ENCODE results near the gene OCA2.

OCA2 gene

DNA sequence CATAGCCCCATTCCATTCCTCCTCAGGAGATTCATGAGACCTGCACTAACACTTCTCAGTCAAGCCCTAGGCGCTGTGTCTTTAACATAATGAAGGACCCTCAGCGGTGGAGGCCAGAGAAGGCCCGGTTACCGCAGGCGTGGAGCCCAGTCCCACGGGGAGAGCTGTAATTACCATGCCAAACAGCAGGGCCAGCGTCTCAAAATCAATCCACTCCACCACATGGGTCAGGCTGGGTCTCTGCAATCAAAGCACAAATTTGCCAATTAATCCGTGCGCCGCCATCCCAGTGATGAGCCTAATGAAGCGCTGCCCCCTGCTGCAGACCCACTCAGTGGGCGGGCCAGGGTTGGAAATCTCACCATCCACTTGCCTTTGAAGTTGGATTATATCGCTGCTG lies 109.7 kb downstream of the OCA2 start:
- no peaks in the 10 kb centered on the region for H4K20me1 ChIP-seq (ENCODE audit: insufficient read depth, low read length)
- H3K27ac ChIP-seq (ENCODE audit: low read length) = no peak overlapping the region
- no peaks in the 10 kb centered on the region for H3K27me3 ChIP-seq (ENCODE audit: low read depth, low read length)
- no peaks in the 10 kb centered on the region for H3K36me3 ChIP-seq (replicated peaks; ENCODE audit: low read depth, low read length)
- H3K4me3 ChIP-seq (ENCODE audit: low read length) = no peak overlapping the region
- H3K9me3 ChIP-seq (ENCODE audit: insufficient read depth, low read length) = no peaks in the 10 kb centered on the region
- no peaks in the 10 kb centered on the region for H3K79me2 ChIP-seq (ENCODE audit: low read length)
- H2AFZ ChIP-seq (ENCODE audit: low read depth, low read length) = no peak overlapping the region
- TF ChIP-seq CTCF (IDR thresholded peaks at IDR 0.05; ENCODE audit: low read depth, low read length) = no peak
- TF ChIP-seq EZH2phosphoT487 (IDR thresholded peaks at IDR 0.05; ENCODE audit: low read depth) = no peak
- H3K4me2 ChIP-seq (ENCODE audit: low read length) = no peak overlapping the region
- no peaks in the 10 kb centered on the region for H3K4me1 ChIP-seq (ENCODE audit: low read length)
- H3K9ac ChIP-seq (ENCODE audit: low read length) = no peak overlapping the region

DNA sequence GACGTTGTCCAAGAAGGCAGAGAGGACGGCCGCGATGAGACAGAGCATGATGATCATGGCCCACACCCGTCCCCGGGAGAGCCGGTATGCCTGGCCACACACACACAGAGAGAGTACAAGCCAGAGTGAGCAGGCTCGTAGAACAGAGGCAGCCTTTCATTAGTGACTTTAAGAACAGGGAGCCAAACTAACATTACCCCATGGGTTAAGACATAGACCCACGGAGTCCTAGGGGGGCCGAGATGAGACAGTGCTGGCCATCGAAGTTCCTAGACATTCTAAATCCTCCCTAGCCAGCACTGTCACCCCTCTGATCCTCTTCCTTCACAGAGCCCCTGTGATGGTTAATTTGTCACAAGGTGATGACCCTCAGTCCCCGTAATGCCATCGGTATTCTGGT lies 114.0 kb downstream of the OCA2 start:
- no peak overlapping the region for H3K4me2 ChIP-seq (ENCODE audit: low read length)
- no peak overlapping the region for H2AFZ ChIP-seq (ENCODE audit: low read depth, low read length)
- H3K27ac ChIP-seq (ENCODE audit: low read length) = no peak overlapping the region
- H3K27me3 ChIP-seq (ENCODE audit: low read depth, low read length) = no peaks in the 10 kb centered on the region
- H3K79me2 ChIP-seq (ENCODE audit: low read length) = no peaks in the 10 kb centered on the region
- H4K20me1 ChIP-seq (ENCODE audit: insufficient read depth, low read length) = no peaks in the 10 kb centered on the region
- no peak overlapping the region for H3K9ac ChIP-seq (ENCODE audit: low read length)
- TF ChIP-seq CTCF (IDR thresholded peaks at IDR 0.05; ENCODE audit: low read depth, low read length) (no peak), EZH2phosphoT487 (IDR thresholded peaks at IDR 0.05; ENCODE audit: low read depth) (no peak)
- H3K4me1 ChIP-seq (ENCODE audit: low read length) = no peaks in the 10 kb centered on the region
- H3K36me3 ChIP-seq (replicated peaks; ENCODE audit: low read depth, low read length) = no peaks in the 10 kb centered on the region
- H3K9me3 ChIP-seq (ENCODE audit: insufficient read depth, low read length) = no peaks in the 10 kb centered on the region
- H3K4me3 ChIP-seq (ENCODE audit: low read length) = no peak overlapping the region

- H3K79me2 ChIP-seq (ENCODE audit: low read length) = no peaks in the 10 kb centered on the region
- H3K9me3 ChIP-seq (ENCODE audit: insufficient read depth, low read length) = no peaks in the 10 kb centered on the region
- H3K4me3 ChIP-seq (ENCODE audit: low read length) = no peak overlapping the region
Measured at GRCh38 chr15:27983496-27983895, 115.6 kb downstream of the OCA2 start.

GRCh38 chr15:27977696-27978095 lies 121.4 kb downstream of the OCA2 start:
- no peaks in the 10 kb centered on the region for H3K9me3 ChIP-seq (ENCODE audit: insufficient read depth, low read length)
- H3K27me3 ChIP-seq (ENCODE audit: low read depth, low read length) = no peaks in the 10 kb centered on the region
- no peak overlapping the region for H3K27ac ChIP-seq (ENCODE audit: low read length)
- TF ChIP-seq CTCF (IDR thresholded peaks at IDR 0.05; ENCODE audit: low read depth, low read length) (no peak), EZH2phosphoT487 (IDR thresholded peaks at IDR 0.05; ENCODE audit: low read depth) (no peak)
- H2AFZ ChIP-seq (ENCODE audit: low read depth, low read length) = no peak overlapping the region
- H3K4me2 ChIP-seq (ENCODE audit: low read length) = no peak overlapping the region
- no peaks in the 10 kb centered on the region for H4K20me1 ChIP-seq (ENCODE audit: insufficient read depth, low read length)
- no peaks in the 10 kb centered on the region for H3K36me3 ChIP-seq (replicated peaks; ENCODE audit: low read depth, low read length)
- H3K79me2 ChIP-seq (ENCODE audit: low read length) = no peaks in the 10 kb centered on the region
- H3K4me3 ChIP-seq (ENCODE audit: low read length) = no peak overlapping the region
- H3K4me1 ChIP-seq (ENCODE audit: low read length) = no peaks in the 10 kb centered on the region
- no peak overlapping the region for H3K9ac ChIP-seq (ENCODE audit: low read length)

More at GRCh38 chr15:27983496-27983895, 115.6 kb downstream of the OCA2 start:
- no peaks in the 10 kb centered on the region for H4K20me1 ChIP-seq (ENCODE audit: insufficient read depth, low read length)
- H3K4me2 ChIP-seq (ENCODE audit: low read length) = no peak overlapping the region
- no peaks in the 10 kb centered on the region for H3K27me3 ChIP-seq (ENCODE audit: low read depth, low read length)
- TF ChIP-seq CTCF (IDR thresholded peaks at IDR 0.05; ENCODE audit: low read depth, low read length) (no peak), EZH2phosphoT487 (IDR thresholded peaks at IDR 0.05; ENCODE audit: low read depth) (no peak)
- H3K4me1 ChIP-seq (ENCODE audit: low read length) = no peaks in the 10 kb centered on the region
- no peak overlapping the region for H2AFZ ChIP-seq (ENCODE audit: low read depth, low read length)
- H3K27ac ChIP-seq (ENCODE audit: low read length) = no peak overlapping the region
- H3K36me3 ChIP-seq (replicated peaks; ENCODE audit: low read depth, low read length) = no peaks in the 10 kb centered on the region
- no peak overlapping the region for H3K9ac ChIP-seq (ENCODE audit: low read length)
